Measurements from ENCODE around the gene LRCH4.
A peak's percentile ranks its signal among the peaks of the same experiment; 100 is the strongest.
"Not testable (repeated sequence)": the region's sequence is repeated elsewhere in the genome, so short reads cannot be mapped to it uniquely, and the experiment has no call there.

LRCH4 gene

DNA sequence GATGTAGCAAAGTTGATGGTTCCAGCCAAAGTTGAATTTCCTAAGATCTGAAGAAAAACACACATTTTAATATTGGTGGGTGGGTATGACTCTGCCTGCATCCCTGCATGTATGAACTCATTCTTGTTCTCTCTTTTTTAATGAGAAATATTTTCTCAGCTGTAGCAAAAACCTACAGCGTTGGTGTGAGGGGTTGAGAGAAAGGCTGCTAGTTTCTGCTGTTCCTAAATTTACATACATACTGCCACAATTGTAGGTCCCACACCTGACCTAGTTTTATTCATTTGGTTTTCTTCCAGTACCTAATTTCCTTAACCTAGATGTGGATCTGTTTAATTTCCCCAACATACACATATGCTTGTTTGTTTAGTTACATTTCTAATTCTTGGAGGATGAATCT is 42.3 kb downstream of the LRCH4 start:
- DNase-seq, result no peak

DNA sequence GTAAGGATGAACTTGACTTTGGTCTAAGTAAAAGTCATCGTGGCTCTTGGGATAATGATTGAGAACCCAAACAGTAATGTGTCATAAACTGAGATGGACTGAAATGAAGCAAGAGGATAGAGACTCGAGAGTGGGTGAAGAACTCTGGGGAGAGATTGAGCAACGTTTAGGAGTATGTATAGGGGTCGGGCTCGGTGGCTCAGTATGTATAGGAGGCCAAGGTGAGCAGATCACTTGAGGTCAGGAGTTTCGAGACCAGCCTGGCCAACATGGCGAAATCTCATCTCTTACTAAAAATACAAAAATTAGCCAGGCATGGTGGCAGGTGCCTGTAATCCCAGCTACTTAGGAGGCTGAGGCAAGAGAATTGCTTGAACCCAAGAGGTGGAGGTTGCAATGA is 44.6 kb downstream of the LRCH4 start:
- DNase-seq, result not testable (repeated sequence)

DNA sequence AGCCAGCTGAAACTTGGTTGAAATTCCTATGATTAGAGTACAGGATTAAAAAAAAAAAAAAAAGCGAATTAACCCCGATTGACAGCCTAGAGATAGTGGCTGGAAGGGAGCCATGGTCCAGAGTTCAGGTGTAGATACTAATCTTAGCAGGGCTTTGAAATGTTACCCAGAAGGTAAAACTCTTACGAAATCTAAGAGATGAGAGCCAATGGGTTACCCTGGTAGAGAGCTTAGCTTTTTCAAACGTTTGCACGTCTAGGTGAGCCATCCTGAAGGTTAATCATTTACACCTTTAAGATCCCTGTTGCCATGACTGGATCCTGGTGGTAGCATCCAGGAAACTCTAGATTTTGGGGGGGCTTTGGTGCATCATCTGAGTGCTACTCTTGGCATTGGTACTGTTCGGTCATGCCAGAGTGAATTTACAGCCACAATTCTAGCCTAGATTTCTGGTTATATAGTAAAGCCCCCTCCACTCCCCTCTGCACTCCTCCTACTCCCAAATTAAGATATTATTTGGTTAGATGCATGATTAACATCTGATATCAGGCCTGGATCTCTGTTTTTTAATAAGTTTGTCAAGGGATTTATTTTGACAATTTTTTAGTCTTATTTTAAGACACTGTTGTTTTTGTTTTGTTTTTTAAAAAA is 45.7 kb downstream of the LRCH4 start:
- no peak for DNase-seq

DNA sequence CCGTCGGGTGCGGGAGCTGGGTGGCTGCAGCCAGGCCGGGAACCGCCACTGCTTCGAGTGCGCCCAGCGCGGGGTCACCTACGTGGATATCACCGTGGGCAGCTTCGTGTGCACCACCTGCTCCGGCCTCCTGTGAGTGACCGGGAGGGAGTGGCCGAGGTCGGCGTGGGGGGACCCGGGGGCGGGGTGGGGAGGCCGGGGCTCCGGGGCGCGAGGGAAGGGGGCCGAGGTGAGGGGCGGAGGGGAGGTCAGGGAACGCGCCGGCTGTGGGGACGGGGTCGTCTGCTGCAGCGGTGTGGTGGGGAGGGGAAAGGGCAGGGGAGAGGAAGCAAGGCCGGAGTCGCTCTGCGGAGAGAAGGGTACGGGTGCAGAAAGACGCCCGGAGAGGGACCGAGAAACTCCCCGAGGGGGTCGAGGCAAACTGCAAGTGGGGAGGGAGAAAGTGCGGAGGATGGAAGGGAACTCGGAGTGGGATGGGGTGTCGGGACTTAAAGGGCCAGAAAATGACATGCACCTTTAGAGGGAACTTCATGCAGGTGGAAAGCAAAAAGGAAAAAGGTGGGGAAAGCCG is 46.4 kb downstream of the LRCH4 start:
- no peak for DNase-seq

DNA sequence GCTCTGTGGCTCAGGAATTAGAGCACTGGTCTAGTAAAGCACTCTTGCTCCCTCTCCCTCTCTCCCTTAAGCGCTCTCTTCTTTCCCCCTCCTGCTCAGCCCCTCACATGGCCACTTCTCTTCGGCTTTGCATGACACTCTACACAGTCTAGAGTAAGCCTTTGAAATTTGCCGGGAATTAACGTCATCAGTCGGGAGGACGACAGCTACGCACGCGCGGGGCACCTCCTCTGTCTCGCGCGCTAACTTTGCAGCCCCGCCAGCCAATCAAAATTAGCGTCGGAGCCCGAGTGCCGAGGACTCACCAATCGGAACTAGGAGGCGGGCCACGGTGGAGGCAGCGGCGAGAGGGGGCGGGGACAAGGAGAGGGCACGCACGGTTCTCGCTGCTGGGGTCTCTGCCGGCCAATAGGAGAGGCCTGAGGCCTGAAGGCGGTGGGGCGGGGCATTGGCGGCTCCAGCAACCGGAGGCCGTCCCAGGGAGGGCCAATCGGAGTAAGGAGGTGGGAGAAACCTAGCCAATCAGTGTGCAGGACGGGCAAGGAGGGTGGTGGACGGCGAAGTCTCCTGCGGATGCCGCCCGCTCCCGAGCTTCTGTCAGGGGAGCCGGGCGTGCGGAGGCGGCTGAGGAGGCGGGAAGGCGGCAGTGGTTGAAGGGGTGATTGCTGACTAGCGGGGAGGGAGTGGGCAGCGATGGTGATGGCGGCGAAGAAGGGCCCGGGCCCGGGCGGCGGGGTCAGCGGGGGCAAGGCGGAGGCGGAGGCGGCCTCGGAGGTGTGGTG is 47.1 kb downstream of the LRCH4 start, which contains the start of gene AGFG2:
AGFG2 (plus strand) TSS at position 550 of the 782 bp plus-strand sequence; CDS start at position 694, 144 bp downstream.
- peak; percentile 99 for DNase-seq

DNA sequence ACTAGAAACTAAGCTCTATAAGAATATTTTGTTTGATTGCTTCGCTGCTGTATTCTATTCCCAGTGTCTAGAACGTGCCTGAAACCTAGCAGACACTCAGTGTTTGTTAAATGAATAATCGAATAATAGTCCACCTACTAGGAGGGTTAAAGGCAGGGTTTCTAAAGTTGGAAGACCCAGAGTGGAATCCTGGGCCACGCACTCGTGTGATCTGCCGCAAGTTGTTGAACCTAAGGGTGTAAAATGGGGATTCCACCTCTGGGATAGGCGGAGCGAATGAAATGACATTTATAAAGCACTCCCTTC is 47.6 kb downstream of the LRCH4 start:
- no peak for DNase-seq

DNA sequence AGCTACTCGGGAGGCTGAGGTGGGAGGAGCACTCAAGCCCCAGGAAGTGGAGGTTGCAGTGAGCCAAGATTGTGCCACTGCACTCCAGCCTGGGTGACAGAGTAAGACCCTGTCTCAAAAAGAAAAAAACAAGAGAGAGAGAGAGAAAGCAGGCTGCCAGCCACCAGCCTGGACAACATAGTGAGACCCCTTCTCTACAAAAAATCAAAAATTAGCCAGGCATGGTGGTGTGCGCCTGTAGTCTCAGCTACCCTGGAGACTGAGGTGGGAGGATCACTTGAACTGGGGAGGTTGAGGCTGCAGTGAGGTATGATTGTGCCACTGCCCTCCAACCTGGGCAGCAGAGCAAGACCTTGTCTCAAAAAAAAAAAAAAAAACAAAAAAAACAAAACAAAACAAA is 49.2 kb downstream of the LRCH4 start:
- not testable (repeated sequence) for DNase-seq

DNA sequence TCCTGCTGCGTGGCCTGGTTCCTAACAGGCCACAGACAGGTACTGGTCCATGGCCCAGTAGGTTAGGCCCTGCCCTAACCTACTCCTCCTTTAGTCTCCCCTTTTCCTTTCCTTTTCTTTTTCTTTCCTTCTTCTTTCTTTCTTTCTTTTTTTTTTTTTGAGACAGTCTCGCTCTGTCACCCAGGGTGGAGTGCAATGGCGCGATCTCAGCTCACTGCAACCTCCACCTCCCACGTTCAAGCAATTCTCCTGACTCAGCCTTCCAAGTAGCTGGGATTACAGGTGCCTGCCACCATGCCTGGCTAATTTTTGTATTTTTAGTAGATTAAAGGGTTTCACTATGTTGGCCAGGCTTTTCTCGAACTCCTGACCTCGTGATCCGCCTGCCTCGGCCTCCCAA is 49.9 kb downstream of the LRCH4 start:
- not testable (repeated sequence) for DNase-seq

DNA sequence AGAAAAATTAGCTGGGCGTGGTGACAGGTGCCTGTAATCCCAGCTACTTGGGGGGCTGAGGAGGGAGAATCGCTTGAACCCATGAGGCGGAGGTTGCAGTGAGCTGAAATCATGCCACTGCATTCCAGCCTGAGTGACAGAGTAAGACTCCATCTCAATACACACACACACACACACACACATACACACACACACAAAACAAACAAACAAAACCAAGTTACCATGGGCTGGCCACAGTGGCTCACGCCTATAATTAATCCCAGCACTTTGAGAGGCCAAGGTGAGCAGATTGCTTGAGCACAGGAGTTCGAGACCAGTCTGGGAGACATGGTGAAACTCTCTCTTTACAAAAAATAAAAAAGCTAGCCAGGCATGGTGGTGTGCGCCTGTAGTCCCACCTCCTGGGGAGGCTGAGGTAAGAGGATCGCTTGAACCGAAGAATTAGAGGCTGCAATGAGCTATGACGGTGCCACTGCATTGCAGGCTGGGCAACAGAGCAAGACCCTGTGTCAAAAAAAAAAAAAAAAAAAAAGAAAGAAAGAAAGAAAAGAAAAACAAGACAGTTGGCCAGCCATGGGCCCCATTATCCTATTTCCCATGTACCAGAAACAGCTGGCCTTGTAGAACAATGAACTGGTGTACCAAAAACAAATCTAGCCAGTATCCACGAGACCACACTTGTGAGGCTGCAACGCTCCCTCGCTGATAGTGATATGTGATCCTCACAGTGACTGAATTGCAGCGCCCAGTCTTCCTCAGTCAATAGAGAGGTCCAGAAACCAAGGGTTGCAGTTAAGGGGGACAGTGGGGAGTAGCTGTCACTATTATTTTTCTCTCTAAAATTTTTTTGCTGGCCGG is 53.5 kb downstream of the LRCH4 start:
- no peak for DNase-seq

DNA sequence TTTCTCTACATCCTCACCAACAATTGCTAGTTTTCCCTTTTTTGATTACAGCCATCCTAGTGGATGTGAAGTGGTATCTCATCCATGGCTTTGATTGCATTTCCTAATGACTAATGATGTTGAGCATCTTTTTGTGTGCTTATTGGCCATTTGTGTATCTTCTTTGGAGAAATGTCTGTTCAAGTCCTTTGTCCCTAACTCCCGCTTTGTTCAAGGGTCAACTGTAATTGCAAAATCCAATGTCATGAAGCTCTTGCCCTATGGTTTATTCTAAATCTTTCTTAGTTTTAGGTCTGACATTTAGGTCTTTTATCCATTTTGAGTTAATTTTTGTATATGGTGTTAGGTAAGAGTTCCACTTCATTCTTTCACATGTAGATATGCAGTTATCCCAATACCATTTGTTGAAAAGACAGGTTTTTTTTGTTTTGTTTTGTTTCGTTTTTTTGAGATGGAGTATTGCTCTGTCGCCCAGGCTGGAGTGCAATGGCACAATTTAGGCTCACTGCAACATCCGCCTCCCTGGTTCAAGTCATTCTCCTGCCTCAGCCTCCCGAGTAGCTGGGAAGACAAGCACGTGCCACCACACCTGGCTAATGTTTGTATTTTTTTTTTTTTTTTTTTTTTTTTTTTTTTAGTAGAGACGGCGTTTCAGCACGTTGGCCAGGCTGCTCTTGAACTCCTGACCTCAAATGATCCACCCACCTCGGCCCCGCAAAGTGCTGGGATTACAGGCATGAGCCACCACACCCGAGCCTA is 57.6 kb downstream of the LRCH4 start:
- not testable (repeated sequence) for DNase-seq
